Fibroblast of lung (primary cell): ENCODE results near the gene TIMP2.

Source experiments
- CTCF ChIP-seq, 2 donors: IDR thresholded peaks in 1 of 2; conservative IDR thresholded peaks in 1 of 2; 1 replicate in 1 of 2; 2 replicates in 1 of 2; pipeline ENCODE4 v1.5.1; 2011 to 2012; ENCODE audit warnings: low read length in 2 of 2, control low read depth in 1 of 2, inconsistent platforms in 1 of 2, low read depth in 1 of 2, mild to moderate bottlenecking in 1 of 2
- EZH2 ChIP-seq: IDR thresholded peaks from 2 replicates; pipeline ENCODE4 v1.5.1; 2012; ENCODE audit warnings: low read length, control low read depth, mild to moderate bottlenecking; ENCODE audit errors: missing control alignments

DNA sequence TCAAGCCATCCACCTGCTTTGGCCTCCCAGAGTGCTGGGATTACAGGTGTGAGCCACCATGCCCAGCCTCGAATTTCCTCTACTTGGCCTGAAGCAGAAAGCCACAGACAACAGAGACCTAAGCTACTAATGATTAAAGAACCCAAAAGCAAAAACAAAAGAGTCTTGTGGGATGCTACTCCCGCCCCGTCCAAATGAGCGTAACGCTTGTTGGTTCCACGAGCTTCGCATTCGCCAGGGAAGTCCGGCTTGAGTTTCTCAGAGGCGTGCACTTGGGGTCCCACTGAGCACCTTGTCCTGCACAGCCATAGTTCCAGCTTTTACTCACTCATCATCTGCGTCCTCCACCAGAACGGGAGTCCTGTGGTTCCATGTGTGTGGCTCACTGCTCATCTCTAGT lies 38.2 kb downstream of the TIMP2 start:
- TF ChIP-seq EZH2: no peak
- no peak for TF ChIP-seq CTCF (conservative IDR thresholded peaks at IDR 0.05 in 1 of 2, IDR thresholded peaks at IDR 0.05 in 1 of 2; ENCODE audit: low read depth in 1 of 2, low read length in 2 of 2)
